NCI-H524 (cell line): Measurements from ENCODE around the gene PPARG.
A peak's percentile ranks its signal among the peaks of the same experiment; 100 is the strongest.
"Not testable (repeated sequence)": the region's sequence is repeated elsewhere in the genome, so short reads cannot be mapped to it uniquely, and the experiment has no call there.

ENCODE experiments used
- DNase-seq, 2 experiments: peaks; one replicate each; lab custom pipeline; 2025; lab: John Stamatoyannopoulos, UW

The PPARG gene

GRCh38 chr3:12462159-12462947, 173.5 kb downstream of the PPARG start:
- DNase-seq: no peak

GRCh38 chr3:12463686-12464085, 174.8 kb downstream of the PPARG start:
- no peak for DNase-seq

- DNase-seq: no peak
These were observed 175.3 kb downstream of the PPARG start for GRCh38 chr3:12464181-12464580.

GRCh38 chr3:12465151-12465835, 176.4 kb downstream of the PPARG start:
- no peak for DNase-seq

- DNase-seq: peak in 1 of 2 experiments; percentile 21
These were observed 177.0 kb downstream of the PPARG start for GRCh38 chr3:12465836-12466225.

GRCh38 chr3:12467746-12468145, 178.9 kb downstream of the PPARG start:
- DNase-seq: no peak

GRCh38 chr3:12468276-12468675, 179.4 kb downstream of the PPARG start:
- DNase-seq: no peak

- DNase-seq: no peak
These were observed 179.9 kb downstream of the PPARG start for GRCh38 chr3:12468757-12469156.

GRCh38 chr3:12469222-12469621, 180.4 kb downstream of the PPARG start:
- DNase-seq: not testable (repeated sequence)

GRCh38 chr3:12470111-12470510, 181.2 kb downstream of the PPARG start:
- DNase-seq: no peak

- DNase-seq: no peak
These were observed 181.8 kb downstream of the PPARG start for GRCh38 chr3:12470680-12471079.

- DNase-seq: no peak
These were observed 182.4 kb downstream of the PPARG start for GRCh38 chr3:12471241-12471640.

GRCh38 chr3:12472000-12472610, 183.2 kb downstream of the PPARG start:
- DNase-seq: no peak

GRCh38 chr3:12472796-12473195, 183.9 kb downstream of the PPARG start:
- no peak for DNase-seq

GRCh38 chr3:12473511-12473910, 184.6 kb downstream of the PPARG start:
- DNase-seq: no peak

- DNase-seq: no peak
These were observed 187.5 kb downstream of the PPARG start for GRCh38 chr3:12476238-12476897.

- no peak for DNase-seq
These were observed 188.4 kb downstream of the PPARG start for GRCh38 chr3:12477256-12477655.

GRCh38 chr3:12478326-12478725, 189.5 kb downstream of the PPARG start:
- no peak for DNase-seq

- not testable (repeated sequence) for DNase-seq
These were observed 190.3 kb downstream of the PPARG start for GRCh38 chr3:12479198-12479597.

- peak; percentile 28 to 70 for DNase-seq
These were observed 191.1 kb downstream of the PPARG start for GRCh38 chr3:12479919-12480427.

- DNase-seq: no peak
These were observed 194.5 kb downstream of the PPARG start for GRCh38 chr3:12483410-12483809.

GRCh38 chr3:12483872-12484197, 195.0 kb downstream of the PPARG start:
- DNase-seq: no peak
